Duodenal mucosa (tissue), 2 donors: ENCODE data around the gene C16orf90.
A peak's percentile ranks its signal among the peaks of the same experiment; 100 is the strongest.

Experiments used
- H3K27ac ChIP-seq: one replicate; pipeline ENCODE4 v1.7.0; 2013; ENCODE audit warnings: low read depth, low read length
- H3K27me3 ChIP-seq, 2 donors: one replicate each; pipeline ENCODE4 v1.7.0; 2013; ENCODE audit warnings: low read length in 2 of 2, control low read depth in 1 of 2; ENCODE audit not compliant: insufficient read depth in 2 of 2, control insufficient read depth in 1 of 2
- H3K36me3 ChIP-seq, 2 donors: one replicate each; pipeline ENCODE4 v1.7.0; 2013; ENCODE audit warnings: low read length in 2 of 2, control low read depth in 1 of 2; ENCODE audit not compliant: insufficient read depth in 2 of 2, control insufficient read depth in 1 of 2
- H3K4me1 ChIP-seq, 2 donors: one replicate each; pipeline ENCODE4 v1.7.0; 2013; ENCODE audit warnings: low read length in 2 of 2, control low read depth in 1 of 2; ENCODE audit not compliant: insufficient read depth in 2 of 2, control insufficient read depth in 1 of 2
- H3K4me3 ChIP-seq, 2 donors: one replicate each; pipeline ENCODE4 v1.7.0; 2013; ENCODE audit warnings: low read length in 2 of 2, low read depth in 1 of 2
- H3K9ac ChIP-seq, 2 donors: one replicate each; pipeline ENCODE4 v1.7.0; 2013; ENCODE audit warnings: low read length in 2 of 2, low read depth in 1 of 2
- H3K9me3 ChIP-seq, 2 donors: one replicate each; pipeline ENCODE4 v1.7.0; 2013; ENCODE audit warnings: low read length in 2 of 2, control low read depth in 1 of 2; ENCODE audit not compliant: control insufficient read depth in 1 of 2

The C16orf90 gene

GRCh38 chr16:3467921-3468320 is 27.4 kb downstream of the C16orf90 start:
- Histone ChIP-seq H3K4me1 (peaks cover 3 to 7% of the 10 kb centered on the region in 2 donors), H3K9ac (no peak overlapping the region), H3K4me3 (no peak overlapping the region), H3K27ac (no peak overlapping the region), H3K36me3 (peaks cover 4 to 44% of the 10 kb centered on the region in 2 donors), H3K9me3 (no peaks in the 10 kb centered on the region), H3K27me3 (no peaks in the 10 kb centered on the region)

- no peak overlapping the region for H3K9ac ChIP-seq
- no peak overlapping the region for H3K27ac ChIP-seq
- H3K4me3 ChIP-seq: no peak overlapping the region
- no peaks in the 10 kb centered on the region for H3K9me3 ChIP-seq
- peaks cover 4 to 38% of the 10 kb centered on the region in 2 donors for H3K36me3 ChIP-seq
- H3K27me3 ChIP-seq: no peaks in the 10 kb centered on the region
- peaks cover 7 to 8% of the 10 kb centered on the region in 2 donors for H3K4me1 ChIP-seq
Observed at GRCh38 chr16:3467182-3467581, 28.1 kb downstream of the C16orf90 start.

DNA sequence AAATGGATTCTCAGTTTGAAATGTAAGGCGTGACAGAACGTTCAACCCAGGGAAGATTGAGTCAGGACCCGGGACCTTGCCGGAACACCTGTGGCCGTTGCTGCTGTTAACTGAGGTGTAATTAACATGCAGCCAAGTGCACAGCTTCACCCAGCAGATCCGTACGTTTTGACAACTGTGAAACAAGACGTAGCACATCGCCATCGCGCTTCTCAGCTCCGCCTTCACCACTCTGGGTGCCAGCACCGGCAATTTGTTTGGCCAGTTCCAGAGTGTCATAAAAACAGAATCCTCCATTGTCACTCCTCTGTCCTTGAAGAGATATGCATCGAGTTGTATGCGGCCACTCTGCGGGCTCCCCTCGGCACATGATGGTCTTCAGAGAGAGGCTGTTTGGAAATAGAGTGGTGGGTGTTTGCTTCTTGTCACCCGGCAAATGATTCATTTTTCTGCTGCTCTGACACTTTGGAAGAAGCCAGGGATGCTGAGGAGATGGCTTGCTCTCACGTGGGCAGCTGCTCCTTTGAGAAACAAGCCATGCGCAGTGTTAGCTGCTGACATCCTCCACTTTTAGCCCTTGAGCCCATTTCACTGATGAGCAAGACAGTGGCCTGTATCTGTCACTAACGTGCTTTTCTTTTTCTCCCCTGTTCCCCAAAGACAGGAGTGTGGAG is 29.2 kb downstream of the C16orf90 start:
- H3K4me3 ChIP-seq: no peak overlapping the region

GRCh38 chr16:3465301-3465700 is 30.0 kb downstream of the C16orf90 start:
- H3K27me3 ChIP-seq: no peaks in the 10 kb centered on the region
- no peak overlapping the region for H3K4me3 ChIP-seq
- H3K4me1 ChIP-seq: peaks cover 23 to 24% of the 10 kb centered on the region in 2 donors
- peaks cover 4 to 37% of the 10 kb centered on the region in 2 donors for H3K36me3 ChIP-seq
- H3K9me3 ChIP-seq: no peaks in the 10 kb centered on the region
- no peak overlapping the region for H3K27ac ChIP-seq
- H3K9ac ChIP-seq: no peak overlapping the region

More for the DNA sequence above, 29.2 kb downstream of the C16orf90 start:
- Histone ChIP-seq H3K27me3 (no peaks in the 10 kb centered on the region), H3K27ac (no peak overlapping the region), H3K36me3 (peaks cover 4 to 38% of the 10 kb centered on the region in 2 donors), H3K4me1 (peaks cover 16 to 17% of the 10 kb centered on the region in 2 donors), H3K9ac (no peak overlapping the region), H3K9me3 (no peaks in the 10 kb centered on the region)

DNA sequence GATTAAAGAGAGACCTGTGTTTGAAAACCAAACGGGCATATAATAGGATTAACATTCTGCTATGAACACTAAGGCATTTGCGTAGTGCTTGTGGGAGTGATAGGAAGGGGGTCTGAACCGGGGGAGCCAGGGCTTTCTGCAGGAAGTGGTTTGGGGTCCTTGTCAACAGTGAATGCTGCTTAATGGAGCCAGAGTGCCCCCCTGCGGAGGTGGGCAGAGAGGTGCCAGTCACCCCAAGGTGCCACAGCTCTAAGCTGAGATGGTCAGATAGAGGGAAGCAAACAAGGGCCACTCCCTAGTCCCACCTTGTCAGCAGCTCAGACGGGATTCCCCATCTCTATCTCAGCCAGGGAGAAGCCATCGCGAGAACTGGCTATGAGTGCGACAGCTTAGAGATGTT is 34.1 kb downstream of the C16orf90 start:
- H3K4me1 ChIP-seq: peaks cover 39 to 41% of the 10 kb centered on the region in 2 donors
- peaks cover 0 to 10% of the 10 kb centered on the region in 2 donors for H3K36me3 ChIP-seq
- no peaks in the 10 kb centered on the region for H3K9me3 ChIP-seq
- H3K4me3 ChIP-seq: peak overlapping the region; percentile 9 to 23
- no peak overlapping the region for H3K9ac ChIP-seq
- H3K27ac ChIP-seq: no peak overlapping the region
- H3K27me3 ChIP-seq: no peaks in the 10 kb centered on the region

DNA sequence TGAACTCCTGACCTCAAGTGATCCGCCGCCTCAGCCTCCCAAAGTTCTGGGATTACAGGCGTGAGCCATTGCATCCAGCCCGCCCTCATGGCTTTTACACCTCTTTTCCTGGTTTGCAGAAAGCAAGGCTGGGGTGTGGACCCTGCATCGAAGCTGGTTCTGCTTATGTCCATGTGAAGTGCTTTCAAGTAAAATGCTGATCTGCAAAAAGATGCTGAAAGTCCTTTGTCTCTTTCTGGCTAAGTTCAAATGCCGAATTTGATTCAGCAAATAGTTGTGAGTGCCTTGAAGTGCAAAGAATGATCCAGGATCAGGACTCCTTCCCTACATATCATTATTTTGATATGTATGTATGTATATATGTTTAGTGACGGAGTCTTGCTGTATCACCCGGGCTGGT is 34.7 kb downstream of the C16orf90 start:
- H3K4me3 ChIP-seq: peak overlapping the region; percentile 9 to 23
- no peak overlapping the region for H3K27ac ChIP-seq
- H3K9ac ChIP-seq: no peak overlapping the region
- H3K4me1 ChIP-seq: peaks cover 39 to 41% of the 10 kb centered on the region in 2 donors
- H3K9me3 ChIP-seq: no peaks in the 10 kb centered on the region
- peaks cover 0 to 5% of the 10 kb centered on the region in 2 donors for H3K36me3 ChIP-seq
- no peaks in the 10 kb centered on the region for H3K27me3 ChIP-seq

DNA sequence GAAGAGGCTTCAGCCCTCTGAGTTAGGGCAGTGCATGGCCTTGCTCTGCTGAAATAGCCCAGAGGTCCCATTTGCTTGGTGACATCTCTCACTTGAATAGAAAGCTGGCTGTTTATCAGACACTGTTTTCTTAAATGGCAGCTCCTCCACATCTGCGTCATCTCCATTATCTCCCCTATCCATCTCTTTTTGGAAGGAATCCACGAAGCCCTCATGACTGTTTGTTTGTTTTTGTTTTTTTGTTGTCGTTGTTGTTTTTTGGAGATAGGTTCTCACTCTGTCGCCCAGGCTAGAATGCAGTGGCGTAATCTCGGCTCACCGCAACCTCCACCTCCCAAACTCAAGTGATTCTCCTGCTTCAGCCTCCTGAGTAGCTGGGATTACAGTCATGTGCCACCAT is 35.2 kb downstream of the C16orf90 start:
- H3K27ac ChIP-seq: no peak overlapping the region
- no peaks in the 10 kb centered on the region for H3K27me3 ChIP-seq
- H3K9ac ChIP-seq: peak overlapping the region in 1 of 2 donors; percentile 95
- no peaks in the 10 kb centered on the region for H3K9me3 ChIP-seq
- H3K36me3 ChIP-seq: no peaks in the 10 kb centered on the region
- peaks cover 39 to 41% of the 10 kb centered on the region in 2 donors for H3K4me1 ChIP-seq
- peak overlapping the region; percentile 97 for H3K4me3 ChIP-seq

DNA sequence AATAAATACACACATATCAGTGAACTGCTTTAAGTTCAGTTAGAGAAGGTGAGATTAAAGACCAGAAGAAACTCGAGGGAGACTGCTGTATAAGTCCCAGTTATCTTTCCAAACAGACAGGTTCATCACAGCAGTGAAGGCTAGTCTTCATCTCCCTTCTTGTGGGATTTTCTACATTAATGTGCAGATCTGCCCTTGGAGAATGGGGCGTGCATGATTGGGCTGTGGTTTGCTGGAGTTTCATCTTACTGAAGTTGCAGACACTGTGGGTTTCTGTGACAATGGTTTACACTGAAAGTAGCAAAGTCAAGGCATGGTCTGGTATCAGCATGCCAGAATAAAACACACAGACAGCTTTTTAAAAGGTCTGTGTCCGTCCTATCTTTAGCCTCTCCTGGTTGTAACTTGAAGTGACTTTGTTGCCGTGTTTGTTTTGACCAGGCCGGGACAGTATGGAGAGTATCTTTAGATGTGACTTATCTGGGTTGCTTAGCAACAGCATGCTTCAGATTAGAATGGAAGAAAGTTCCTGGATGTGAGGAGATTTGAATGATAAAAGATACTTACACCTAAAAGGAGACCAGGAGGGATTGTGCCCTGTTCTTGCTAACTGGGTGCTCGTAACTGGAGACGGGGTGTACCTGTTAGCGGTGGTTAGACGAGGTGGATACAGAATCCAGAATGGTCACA is 35.7 kb downstream of the C16orf90 start:
- Histone ChIP-seq H3K27ac (no peak overlapping the region), H3K4me1 (peaks cover 37 to 41% of the 10 kb centered on the region in 2 donors), H3K36me3 (no peaks in the 10 kb centered on the region), H3K4me3 (peak overlapping the region; percentile 97), H3K9me3 (no peaks in the 10 kb centered on the region), H3K27me3 (no peaks in the 10 kb centered on the region), H3K9ac (peak overlapping the region; percentile 27 to 95)

- Histone ChIP-seq H3K27ac (peak overlapping the region; percentile 96), H3K9me3 (no peaks in the 10 kb centered on the region), H3K4me1 (peaks cover 31 to 37% of the 10 kb centered on the region in 2 donors), H3K9ac (peak overlapping the region; percentile 95 to 97), H3K36me3 (no peaks in the 10 kb centered on the region), H3K27me3 (no peaks in the 10 kb centered on the region), H3K4me3 (peak overlapping the region; percentile 97)
Observed at GRCh38 chr16:3458852-3459361, 36.4 kb downstream of the C16orf90 start.

DNA sequence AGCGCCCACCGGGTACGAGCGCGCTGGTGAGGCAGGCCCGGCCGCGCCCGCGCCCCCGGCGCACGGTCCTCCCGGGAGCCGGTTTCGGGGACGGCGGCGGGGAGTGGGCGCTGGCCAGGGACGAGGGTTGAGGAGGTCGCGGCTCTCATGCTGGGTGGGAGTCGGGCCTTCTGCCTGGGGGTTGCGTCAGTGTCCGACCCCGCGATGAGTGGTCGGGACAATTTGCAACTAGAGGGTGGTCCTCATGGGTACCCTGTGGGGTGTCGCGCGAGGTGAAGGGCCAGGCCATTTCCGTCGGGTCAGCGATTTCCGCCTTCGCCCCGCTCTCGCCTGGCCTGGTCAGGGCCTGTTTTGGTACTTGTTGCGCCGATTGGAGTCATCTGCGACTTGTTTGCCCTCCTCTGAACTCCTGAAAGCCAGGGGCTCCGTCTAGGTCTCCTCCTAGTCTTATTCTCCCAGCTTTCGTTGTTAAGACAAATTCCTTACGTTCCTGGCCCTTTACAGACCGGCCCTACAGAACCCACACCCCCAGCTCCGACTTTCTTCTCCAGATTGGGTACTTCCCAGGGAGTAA is 36.9 kb downstream of the C16orf90 start:
- H3K9me3 ChIP-seq: no peaks in the 10 kb centered on the region
- no peaks in the 10 kb centered on the region for H3K36me3 ChIP-seq
- H3K4me1 ChIP-seq: peaks cover 31 to 37% of the 10 kb centered on the region in 2 donors
- peak overlapping the region; percentile 95 to 97 for H3K9ac ChIP-seq
- peak overlapping the region; percentile 96 for H3K27ac ChIP-seq
- peak overlapping the region; percentile 97 for H3K4me3 ChIP-seq
- H3K27me3 ChIP-seq: no peaks in the 10 kb centered on the region
